HG02884 (cell line): ENCODE data around the gene ARHGEF10L.

Experiments used
- ATAC-seq: cut with Tn5 transposase; IDR thresholded peaks from one replicate; pipeline ENCODE4 v1.9.1; 2021; ENCODE audit warnings: mild to moderate bottlenecking, moderate library complexity; ENCODE audit not compliant: unreplicated experiment

Gene ARHGEF10L

DNA sequence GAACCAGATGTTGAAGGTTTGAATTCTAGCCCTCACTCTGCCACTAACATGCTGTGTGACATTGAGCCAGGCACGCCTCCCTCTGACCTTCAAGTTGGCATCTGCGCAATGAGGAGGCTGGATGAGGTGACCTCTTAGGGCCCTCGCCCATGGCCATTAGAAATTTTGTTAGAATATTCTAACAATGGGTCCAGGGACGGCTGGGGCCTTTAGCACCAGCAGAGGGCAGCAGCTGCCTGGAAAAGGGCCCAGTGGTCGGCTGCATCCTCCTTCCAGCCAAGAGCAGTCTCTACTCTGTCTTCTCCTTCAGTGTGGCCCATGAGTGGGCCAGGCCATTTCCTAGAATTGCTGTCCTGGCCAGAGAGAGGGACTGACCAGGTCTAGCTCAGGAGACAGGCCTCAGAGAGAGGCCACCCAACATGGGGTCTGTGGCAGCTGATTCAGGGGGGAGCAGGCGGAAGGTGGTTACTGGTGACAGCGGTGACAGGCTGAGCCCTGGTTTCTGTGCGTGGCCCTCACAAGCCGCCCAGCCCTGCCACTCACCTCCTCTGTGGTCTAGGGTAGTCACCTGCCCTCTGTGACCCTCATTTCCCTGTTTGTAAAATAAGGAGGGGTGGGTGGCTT, 114.3 kb downstream of the ARHGEF10L start:
- no peak for ATAC-seq

GRCh38 chr1:17654519-17654918, 115.0 kb downstream of the ARHGEF10L start:
- no peak for ATAC-seq

DNA sequence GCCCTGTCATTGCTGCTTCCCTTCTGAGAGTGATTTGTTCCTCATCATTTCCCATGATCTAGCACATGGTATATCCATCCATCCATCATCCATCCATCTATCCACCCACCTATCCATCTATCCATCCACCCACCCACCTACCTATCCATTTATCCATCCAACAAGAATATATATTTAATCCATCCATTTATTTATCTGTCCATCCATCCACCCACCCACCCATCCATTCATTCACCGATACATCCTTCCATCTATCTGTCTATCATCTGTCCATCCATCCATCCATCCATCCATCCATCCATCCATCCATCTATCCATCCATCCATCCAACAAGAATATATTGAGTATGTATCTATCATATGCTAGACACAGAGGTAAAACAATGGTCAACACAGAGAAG, 115.7 kb downstream of the ARHGEF10L start:
- ATAC-seq, result no peak

DNA sequence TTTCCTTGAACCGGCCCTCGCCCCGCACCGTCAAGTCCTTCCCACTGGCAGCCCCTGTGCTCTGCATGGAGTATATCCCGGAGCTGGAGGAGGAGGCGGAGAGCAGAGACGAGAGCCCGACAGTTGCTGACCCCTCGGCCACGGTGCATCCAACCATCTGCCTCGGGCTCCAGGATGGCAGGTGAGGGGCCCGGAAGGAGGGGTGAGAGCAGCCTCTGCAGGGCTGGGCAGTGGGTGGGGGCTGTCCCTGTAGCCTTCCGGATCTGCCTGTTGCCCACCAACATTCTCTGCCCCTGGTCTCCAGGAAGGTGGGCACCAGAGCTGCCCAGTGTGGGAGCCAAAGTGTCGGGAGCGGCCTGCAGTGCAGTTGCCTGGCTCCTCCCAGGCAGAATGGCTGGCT, 116.4 kb downstream of the ARHGEF10L start:
- no peak for ATAC-seq

DNA sequence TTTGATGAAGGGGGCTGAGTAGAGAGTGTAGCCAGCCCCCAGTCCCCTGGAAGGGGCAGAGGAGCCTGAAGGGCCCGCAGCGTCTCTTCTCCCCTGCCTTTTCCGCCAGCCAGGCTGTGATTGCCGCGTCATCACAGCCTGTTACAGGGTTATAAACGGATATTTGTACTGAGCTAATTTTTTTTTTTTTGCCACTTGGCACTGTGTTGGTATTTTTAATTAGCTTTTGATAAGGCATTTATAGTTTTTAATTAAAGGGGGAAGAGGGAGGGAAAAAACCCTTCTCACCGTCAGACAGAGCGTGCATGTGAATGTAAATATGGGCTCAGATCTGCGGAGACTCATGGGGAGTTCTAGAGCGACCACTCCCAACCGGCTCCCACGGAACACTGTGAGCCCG, 117.9 kb downstream of the ARHGEF10L start:
- ATAC-seq, result no peak

- no peak for ATAC-seq
Measured at GRCh38 chr1:17658837-17659236, 119.3 kb downstream of the ARHGEF10L start.

GRCh38 chr1:17661546-17662157, 122.2 kb downstream of the ARHGEF10L start:
- ATAC-seq, result no peak

DNA sequence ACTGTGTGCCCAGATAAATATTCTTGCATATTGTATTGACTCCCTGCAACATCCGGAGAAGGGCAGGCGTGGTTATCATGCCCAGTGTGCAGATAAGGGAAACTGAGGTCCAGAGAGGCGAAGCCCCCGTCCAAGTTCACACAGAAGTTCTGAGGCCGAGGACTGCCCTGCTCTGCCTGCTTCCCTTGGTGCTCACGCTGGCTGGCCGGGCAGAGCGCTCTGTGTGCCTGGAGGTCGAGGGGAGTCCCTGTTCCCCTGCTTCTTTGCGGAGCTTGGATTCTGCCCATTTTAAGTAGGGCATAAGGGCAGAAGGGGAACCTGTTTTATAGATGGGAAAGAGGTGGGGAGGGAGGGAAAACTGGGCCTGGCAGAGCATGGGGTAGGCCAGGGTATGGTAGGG, 122.8 kb downstream of the ARHGEF10L start:
- ATAC-seq, result no peak

DNA sequence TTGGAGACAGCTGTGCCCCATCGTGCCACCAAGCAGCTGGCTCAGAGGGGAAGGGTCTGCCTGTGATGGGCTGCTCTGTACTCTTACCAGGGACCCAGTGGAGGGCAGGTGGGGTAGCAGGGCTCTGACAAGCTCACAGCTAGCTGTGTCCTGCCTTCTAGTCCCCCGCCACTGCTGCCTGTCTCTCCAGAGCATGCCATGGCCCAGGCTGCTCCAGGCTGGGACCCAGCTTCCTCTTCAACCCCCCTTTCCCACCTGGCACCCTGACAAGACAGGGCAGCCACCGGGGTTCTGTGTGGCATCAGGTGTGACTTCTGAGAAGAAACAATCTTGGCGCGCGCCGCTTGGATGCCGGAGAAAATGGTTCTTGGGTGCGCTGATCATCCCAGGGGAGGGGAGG, 123.3 kb downstream of the ARHGEF10L start:
- no peak for ATAC-seq

- no peak for ATAC-seq
Measured at GRCh38 chr1:17663646-17664045, 124.1 kb downstream of the ARHGEF10L start.

- no peak for ATAC-seq
Measured at GRCh38 chr1:17664322-17664721, 124.8 kb downstream of the ARHGEF10L start.

- ATAC-seq, result no peak
Measured at GRCh38 chr1:17665054-17665453, 125.6 kb downstream of the ARHGEF10L start.

DNA sequence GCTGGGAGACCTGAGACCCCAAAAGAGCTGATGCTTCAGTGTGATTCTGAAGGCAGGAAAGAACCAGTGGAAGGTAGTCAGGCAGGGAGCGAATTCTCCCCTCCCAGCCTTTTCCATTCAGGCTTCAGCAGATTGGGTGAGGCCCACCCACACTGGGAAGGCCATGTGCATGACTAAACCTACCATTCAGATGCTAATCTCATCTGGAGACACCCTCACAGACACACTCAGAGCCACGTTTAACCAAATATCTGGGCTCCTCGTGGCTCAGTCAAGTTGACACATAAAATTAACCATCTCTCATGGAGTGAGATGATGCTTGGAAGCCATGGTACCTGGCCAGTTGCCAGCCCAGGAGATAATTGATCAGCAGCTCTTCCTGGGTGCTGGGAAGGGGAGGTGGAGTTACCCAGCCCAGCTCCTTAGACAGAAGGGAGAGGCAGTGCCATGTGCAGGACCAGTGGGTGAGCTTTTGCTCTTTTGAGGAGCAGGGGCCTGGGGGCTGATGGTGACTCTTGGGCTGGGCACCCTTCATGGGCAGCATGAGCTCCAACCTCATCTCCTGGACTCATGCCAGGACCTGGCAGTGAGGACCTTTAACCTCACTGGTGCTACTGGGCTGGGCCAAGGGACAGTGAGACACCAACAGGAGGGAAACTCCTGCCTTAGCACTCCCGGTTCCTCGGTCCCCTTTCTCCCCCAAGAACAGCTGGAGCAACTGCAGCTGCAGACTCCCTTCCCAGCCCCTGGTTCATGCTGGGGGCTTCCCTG, 126.6 kb downstream of the ARHGEF10L start:
- no peak for ATAC-seq

DNA sequence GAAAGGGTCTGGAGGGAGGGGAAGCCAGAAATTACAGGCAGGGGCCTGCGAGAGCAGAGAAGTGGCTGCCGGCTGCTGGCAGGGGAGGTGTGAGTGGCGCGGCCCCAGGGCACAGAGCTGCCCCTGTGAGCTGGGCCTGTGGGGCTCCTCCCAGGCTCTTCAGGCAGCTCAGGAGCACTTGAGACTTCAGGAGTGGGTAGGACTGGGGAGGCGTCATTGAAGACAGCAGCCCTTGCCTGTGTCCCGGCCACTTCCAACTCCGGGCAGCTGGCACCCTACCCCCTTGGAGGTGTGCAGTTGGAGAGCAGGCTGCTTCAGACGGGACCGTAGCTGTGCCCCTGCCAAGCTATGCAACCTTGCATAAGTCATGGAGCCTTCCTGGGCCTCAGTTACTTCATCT, 128.1 kb downstream of the ARHGEF10L start:
- ATAC-seq, result no peak

DNA sequence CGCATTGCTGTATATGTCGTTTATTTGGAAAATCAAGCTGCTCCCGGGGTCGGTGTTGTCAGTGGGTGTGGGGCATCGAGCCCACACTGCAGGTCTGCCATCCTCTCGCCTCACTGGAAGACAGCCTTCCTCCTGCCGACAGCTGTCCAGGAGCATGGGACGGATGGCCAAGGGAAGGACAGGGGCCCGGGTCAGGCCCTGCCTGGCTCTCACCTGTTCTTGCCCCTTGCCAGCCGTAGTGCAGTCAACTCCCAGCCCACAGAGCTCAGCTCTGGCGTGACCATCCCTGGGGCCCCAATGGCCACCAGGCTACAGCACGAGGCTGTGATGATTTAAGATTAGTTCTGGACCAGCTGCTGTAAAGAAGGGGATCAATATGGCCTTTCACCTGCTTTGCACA, 128.7 kb downstream of the ARHGEF10L start:
- ATAC-seq, result no peak

DNA sequence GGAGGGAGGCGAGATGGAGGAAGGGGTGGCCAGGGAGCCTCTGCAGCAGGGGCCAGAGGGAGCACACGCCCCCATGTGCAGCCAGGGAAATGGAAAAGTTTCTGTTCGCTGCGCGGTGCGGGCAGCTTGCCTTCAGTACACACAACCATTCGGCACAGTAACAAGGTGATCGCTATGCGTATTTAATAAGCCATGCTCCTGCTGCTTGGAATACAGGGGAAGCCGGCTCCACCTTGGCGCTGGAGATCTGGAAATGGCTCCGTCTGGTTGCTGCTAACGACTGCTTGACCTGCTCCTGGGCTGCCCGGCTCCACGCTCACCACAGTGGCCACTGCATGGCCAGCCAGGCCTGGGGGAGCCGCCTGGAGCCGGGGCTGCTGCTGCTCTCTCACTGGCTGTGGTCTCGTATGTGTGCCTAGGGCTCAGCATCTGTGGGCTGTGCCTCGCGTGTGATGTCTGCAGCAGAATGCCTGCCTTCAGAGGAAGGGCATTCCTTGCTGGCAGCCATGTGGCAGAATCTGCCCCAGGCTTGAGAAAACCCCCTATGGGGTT, 129.2 kb downstream of the ARHGEF10L start:
- no peak for ATAC-seq

DNA sequence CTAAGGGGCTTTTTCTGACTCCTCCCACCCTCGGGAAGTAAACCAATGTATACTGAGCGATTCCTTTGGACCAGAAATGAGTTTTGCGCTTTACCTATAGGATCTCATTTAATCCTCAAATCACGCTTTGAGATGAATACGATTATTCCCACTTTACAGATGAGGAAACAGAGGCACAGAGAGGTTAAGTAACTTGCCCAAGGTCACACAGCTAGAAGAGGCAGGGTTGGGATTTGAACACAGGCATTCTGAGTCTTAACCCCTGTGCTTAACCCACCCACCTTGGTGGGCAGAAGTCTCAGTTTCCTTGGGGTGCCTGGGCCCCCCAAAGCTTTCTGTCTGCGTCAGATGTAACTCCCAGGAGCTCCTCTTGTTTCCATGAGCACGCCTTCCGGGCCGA, 129.8 kb downstream of the ARHGEF10L start:
- ATAC-seq, result no peak

- ATAC-seq, result no peak
Measured at GRCh38 chr1:17669866-17670451, 130.5 kb downstream of the ARHGEF10L start.

DNA sequence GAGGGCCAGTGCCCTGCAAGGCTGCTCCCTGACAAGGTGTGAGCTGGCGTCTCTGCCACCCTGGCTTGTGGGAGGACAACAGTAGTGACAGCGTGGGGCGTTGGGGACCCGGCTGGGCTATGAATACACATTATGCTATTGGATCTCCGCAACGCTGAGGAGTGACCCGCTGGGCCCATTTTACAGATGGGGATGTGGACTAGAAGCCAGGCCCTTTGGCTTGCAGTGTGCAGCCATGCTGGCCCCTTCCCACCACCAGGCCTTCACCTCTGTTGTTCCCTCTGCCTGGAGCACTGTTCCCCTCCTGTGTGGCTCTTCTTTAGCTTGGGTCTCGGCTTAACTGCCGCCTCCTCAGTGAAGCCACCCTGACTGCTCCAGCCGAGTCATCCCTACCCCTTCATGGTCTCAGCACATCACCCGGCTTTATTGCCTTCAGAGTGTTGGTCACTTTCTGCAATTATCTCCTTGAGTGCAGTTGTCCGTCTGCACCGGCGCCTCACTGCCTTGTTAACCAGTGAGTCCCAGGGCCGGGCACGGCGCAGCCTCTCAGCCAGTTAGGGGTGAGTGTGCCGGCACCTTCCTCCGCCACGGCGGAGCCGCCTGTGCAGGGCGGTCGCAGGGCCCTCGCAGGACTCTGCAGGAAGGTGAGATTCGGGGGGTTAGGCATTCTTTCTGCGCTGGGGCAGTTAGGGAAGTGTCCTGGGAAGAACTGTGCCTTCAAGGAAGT, 131.3 kb downstream of the ARHGEF10L start:
- no peak for ATAC-seq

DNA sequence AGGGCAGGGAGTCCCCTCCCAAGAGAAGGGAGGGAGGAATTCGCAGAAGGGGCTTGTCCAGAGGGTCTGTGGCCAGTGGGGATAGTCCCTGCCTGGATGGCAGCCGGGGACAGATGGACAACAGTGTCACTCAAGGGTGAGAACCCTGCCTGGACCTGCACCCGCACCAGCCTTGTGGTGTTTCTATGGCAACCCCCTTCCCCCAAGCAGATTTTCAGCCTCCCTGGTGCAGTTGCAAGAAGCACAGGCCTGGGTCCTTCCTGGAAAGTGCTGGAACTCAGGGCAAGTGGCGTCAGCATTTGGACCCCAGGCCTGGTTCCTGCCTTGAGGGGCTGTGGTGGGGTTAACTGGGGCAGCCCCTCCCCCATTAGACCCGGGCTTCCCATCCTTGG, 131.8 kb downstream of the ARHGEF10L start:
- no peak for ATAC-seq

GRCh38 chr1:17671741-17672140, 132.2 kb downstream of the ARHGEF10L start:
- ATAC-seq, result no peak
